Activated naive CD4-positive, alpha-beta T cell treated with anti-CD3 and anti-CD28 coated beads, Interleukin-2, amount 50 U/mL, for 72 hours (primary cell): Measurements from ENCODE around the gene GNAI2. TPM values are rescaled to one million over a fixed set of nuclear protein-coding genes. Genes with fewer than 3 reads are reported as not detected.
A peak's percentile ranks its signal among the peaks of the same experiment; 100 is the strongest.

ENCODE experiments used
- ATAC-seq, 2 donors: fragments of 150-1000 bp; cut with Tn5 transposase; 2 replicates each; pipeline ENCODE4 v1.10.0; 2021; ENCODE audit warnings: mild to moderate bottlenecking in 2 of 2, moderate library complexity in 2 of 2
- DNase-seq, 2 donors: peaks; one replicate each; pipeline ENCODE4 v3.0.0; 2021 to 2022; ENCODE audit warnings: low spot score in 2 of 2
- H3K27ac Mint-ChIP-seq, 2 donors: one replicate each; pipeline ENCODE4 v1.8.0; 2022; ENCODE audit warnings: mild to moderate bottlenecking in 2 of 2, mixed read lengths in 2 of 2
- H3K36me3 Mint-ChIP-seq, 2 donors: one replicate each; pipeline ENCODE4 v1.8.0; 2022; ENCODE audit warnings: mixed read lengths in 2 of 2
- H3K9me3 Mint-ChIP-seq, 2 donors: one replicate each; pipeline ENCODE4 v1.8.0; 2022; ENCODE audit warnings: mixed read lengths in 2 of 2
- total RNA-seq, 2 donors: library from RNA; stranded (reverse); gene quantifications; one replicate each; pipeline ENCODE4 v1.2.3, GENCODE V29; 2022

GNAI2 gene
- total RNA-seq, 2 donors from 2014 or later = 313 to 349 TPM

- Mint-ChIP-seq H3K27ac (peak overlapping the region; percentile 85 to 94), H3K36me3 (peaks cover 9 to 13% of the 10 kb centered on the region in 2 donors), H3K9me3 (no peaks in the 10 kb centered on the region)
- ATAC-seq (no peak), DNase-seq (no peak)
Measured at GRCh38 chr3:50290161-50290641, 54.2 kb downstream of the GNAI2 start.

GRCh38 chr3:50292159-50293078, 56.4 kb downstream of the GNAI2 start, which contains the start of gene IFRD2:
Gene IFRD2 (minus strand): TSS chr3:50292429. CDS start chr3:50292274, 155 bp downstream.
- H3K36me3 Mint-ChIP-seq = peaks cover 9 to 13% of the 10 kb centered on the region in 2 donors
- peak within 1 kb of the TSS; percentile 94 to 97 for H3K27ac Mint-ChIP-seq
- no peaks in the 10 kb centered on the region for H3K9me3 Mint-ChIP-seq
- DNase-seq (peak; percentile 91 to 93), ATAC-seq (peak; percentile 96 to 99)

GRCh38 chr3:50293079-50293801, 57.2 kb downstream of the GNAI2 start:
- Mint-ChIP-seq H3K36me3 (peaks cover 9 to 13% of the 10 kb centered on the region in 2 donors), H3K9me3 (no peaks in the 10 kb centered on the region), H3K27ac (peak overlapping the region; percentile 94 to 97)
- no peak for ATAC-seq
- no peak for DNase-seq

- H3K27ac Mint-ChIP-seq = no peak overlapping the region
- no peaks in the 10 kb centered on the region for H3K9me3 Mint-ChIP-seq
- peaks cover 9 to 16% of the 10 kb centered on the region in 2 donors for H3K36me3 Mint-ChIP-seq
- ATAC-seq (no peak), DNase-seq (no peak)
Measured at GRCh38 chr3:50294089-50294488, 58.1 kb downstream of the GNAI2 start.

- H3K9me3 Mint-ChIP-seq = no peaks in the 10 kb centered on the region
- no peak for ATAC-seq
- no peak for DNase-seq
- peaks cover 9 to 17% of the 10 kb centered on the region in 2 donors for H3K36me3 Mint-ChIP-seq
- H3K27ac Mint-ChIP-seq = no peak overlapping the region
Measured at GRCh38 chr3:50294492-50295403, 58.7 kb downstream of the GNAI2 start.

- Mint-ChIP-seq H3K9me3 (no peaks in the 10 kb centered on the region), H3K27ac (peak overlapping the region in 1 of 2 donors; percentile 31), H3K36me3 (peaks cover 9 to 17% of the 10 kb centered on the region in 2 donors)
- DNase-seq (no peak), ATAC-seq (no peak)
Measured at GRCh38 chr3:50295553-50296431, 59.8 kb downstream of the GNAI2 start.

- Mint-ChIP-seq H3K36me3 (peaks cover 0 to 9% of the 10 kb centered on the region in 2 donors), H3K27ac (peak overlapping the region in 1 of 2 donors; percentile 60), H3K9me3 (no peaks in the 10 kb centered on the region)
- no peak for DNase-seq
- no peak for ATAC-seq
Measured at GRCh38 chr3:50296721-50297383, 60.8 kb downstream of the GNAI2 start.

GRCh38 chr3:50297384-50297775, 61.4 kb downstream of the GNAI2 start:
- no peak overlapping the region for H3K27ac Mint-ChIP-seq
- no peak for DNase-seq
- no peak for ATAC-seq
- H3K9me3 Mint-ChIP-seq = no peaks in the 10 kb centered on the region
- H3K36me3 Mint-ChIP-seq = peaks cover 0 to 8% of the 10 kb centered on the region in 2 donors

GRCh38 chr3:50297896-50298725, 62.1 kb downstream of the GNAI2 start:
- Mint-ChIP-seq H3K36me3 (peaks cover 0 to 4% of the 10 kb centered on the region in 2 donors), H3K27ac (peak overlapping the region; percentile 44 to 89), H3K9me3 (no peaks in the 10 kb centered on the region)
- DNase-seq (no peak), ATAC-seq (no peak)

- H3K27ac Mint-ChIP-seq = peak within 1 kb of the TSS; percentile 89 to 99
- peaks cover 0 to 4% of the 10 kb centered on the region in 2 donors for H3K36me3 Mint-ChIP-seq
- peak; percentile 83 to 90 for ATAC-seq
- peak; percentile 98 to 99 for DNase-seq
- H3K9me3 Mint-ChIP-seq = no peaks in the 10 kb centered on the region
Measured at GRCh38 chr3:50298836-50299637, 63.0 kb downstream of the GNAI2 start, which contains the start of the genes HYAL3 and NAA80. Gene HYAL3 (minus strand): TSS chr3:50299405. CDS start chr3:50295602, 3,803 bp downstream. Gene NAA80 (minus strand): TSS chr3:50299405. CDS start chr3:50297463, 1,942 bp downstream.

- Mint-ChIP-seq H3K36me3 (peaks cover 0 to 4% of the 10 kb centered on the region in 2 donors), H3K9me3 (no peaks in the 10 kb centered on the region), H3K27ac (peak overlapping the region; percentile 89)
- no peak for DNase-seq
- no peak for ATAC-seq
Measured at GRCh38 chr3:50299638-50299928, 63.6 kb downstream of the GNAI2 start.

GRCh38 chr3:50299929-50300680, 64.1 kb downstream of the GNAI2 start:
- peak overlapping the region; percentile 89 for H3K27ac Mint-ChIP-seq

More at GRCh38 chr3:50299929-50300680, 64.1 kb downstream of the GNAI2 start:
- Mint-ChIP-seq H3K36me3 (peaks cover 0 to 4% of the 10 kb centered on the region in 2 donors), H3K9me3 (no peaks in the 10 kb centered on the region)
- DNase-seq (no peak), ATAC-seq (peak in 1 of 2 donors; percentile 52)
